GM18951 (cell line): ENCODE data around the gene CAPS.

ENCODE experiments used
- POLR2A ChIP-seq: IDR thresholded peaks from 4 replicates; pipeline ENCODE4 v1.6.1; 2011; ENCODE audit warnings: mild to moderate bottlenecking; ENCODE audit not compliant: insufficient read length, insufficient read depth; ENCODE audit errors: extremely low read depth
- in situ Hi-C: fragments of 300-500 bp; cut with MboI; formaldehyde crosslinking; loops from one replicate; pipeline ENCODE4 v1.12.0; 2022; ENCODE audit warnings: low sequenced_read_pairs, mixed read lengths, inconsistent platforms; ENCODE audit not compliant: unreplicated experiment

The CAPS gene

GRCh38 chr19:5925830-5926427 is 11.9 kb downstream of the CAPS start:
- in situ Hi-C loops: no loop called here
- no peak for TF ChIP-seq POLR2A

- in situ Hi-C loops: no loop called here
- TF ChIP-seq POLR2A: no peak
These were observed 12.8 kb downstream of the CAPS start for GRCh38 chr19:5926641-5927440.

GRCh38 chr19:5927441-5927821 is 13.4 kb downstream of the CAPS start:
- no peak for TF ChIP-seq POLR2A
- in situ Hi-C loops: no loop called here

GRCh38 chr19:5929179-5929578 is 15.1 kb downstream of the CAPS start:
- in situ Hi-C loops: no loop called here
- TF ChIP-seq POLR2A: no peak

DNA sequence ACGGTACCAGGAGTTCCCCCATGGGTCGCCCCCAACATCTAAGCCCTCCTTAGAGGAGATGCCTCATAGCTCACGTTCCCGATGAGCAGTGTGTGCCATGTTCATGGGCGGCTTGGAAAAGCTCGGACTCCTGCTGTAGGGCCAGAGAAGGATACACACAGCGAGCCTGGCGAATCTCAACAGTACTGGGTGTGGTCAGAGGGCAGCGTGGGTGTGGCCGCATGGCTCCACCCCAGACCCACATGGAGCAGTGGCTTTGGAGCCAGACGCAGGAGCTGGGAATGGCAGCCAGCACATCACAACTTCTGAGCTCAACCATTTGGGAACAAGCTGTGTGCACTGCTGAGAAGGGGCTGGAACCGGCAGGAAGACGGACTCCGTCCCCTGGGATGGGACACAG is 15.6 kb downstream of the CAPS start:
- no peak for TF ChIP-seq POLR2A
- in situ Hi-C loops: no loop called here

DNA sequence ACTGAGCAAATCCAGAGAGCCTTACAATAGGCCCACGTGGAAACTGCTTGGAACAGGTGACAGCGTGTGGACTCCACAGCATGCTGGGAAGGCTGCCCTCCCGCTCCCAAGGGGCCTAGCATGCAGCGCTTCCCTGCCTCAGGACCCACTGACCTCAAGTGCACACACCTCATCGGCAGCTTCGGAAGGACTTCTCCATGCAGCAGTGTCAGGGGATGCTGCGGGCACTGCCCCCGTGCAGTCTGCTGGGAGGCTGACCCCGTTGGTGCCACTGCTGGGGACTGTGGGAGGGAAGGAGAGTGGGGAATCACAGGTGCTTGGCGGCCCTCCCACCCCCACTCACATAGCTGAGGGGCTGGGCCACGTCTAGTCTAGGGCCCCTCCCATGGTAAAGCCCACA is 17.2 kb downstream of the CAPS start:
- no peak for TF ChIP-seq POLR2A

DNA sequence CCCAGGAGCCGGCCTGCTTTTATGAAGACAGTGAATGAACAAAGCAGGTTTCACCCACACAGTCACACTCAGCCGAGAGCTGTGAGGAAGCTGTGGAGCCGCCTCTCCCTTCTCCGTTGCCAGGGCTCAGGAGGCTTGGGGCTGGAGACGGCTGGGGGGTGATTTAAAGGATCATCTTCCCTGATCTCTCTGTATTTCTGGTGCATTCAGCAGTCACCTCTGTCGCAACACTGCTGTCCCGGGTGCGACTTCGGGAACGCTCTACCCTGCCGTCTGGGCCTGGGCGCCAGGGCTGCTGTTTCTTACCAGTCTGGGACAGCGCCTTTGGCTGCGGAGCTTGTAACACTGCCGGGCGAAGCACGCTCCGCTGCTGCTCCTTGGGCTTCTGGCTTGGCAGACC is 18.1 kb downstream of the CAPS start:
- in situ Hi-C loops: no loop called here
- TF ChIP-seq POLR2A: no peak

More for the DNA sequence above, 17.2 kb downstream of the CAPS start:
- in situ Hi-C loops: no loop called here

- TF ChIP-seq POLR2A: no peak
- in situ Hi-C loops: no loop called here
These were observed 18.7 kb downstream of the CAPS start for GRCh38 chr19:5932609-5933262.

DNA sequence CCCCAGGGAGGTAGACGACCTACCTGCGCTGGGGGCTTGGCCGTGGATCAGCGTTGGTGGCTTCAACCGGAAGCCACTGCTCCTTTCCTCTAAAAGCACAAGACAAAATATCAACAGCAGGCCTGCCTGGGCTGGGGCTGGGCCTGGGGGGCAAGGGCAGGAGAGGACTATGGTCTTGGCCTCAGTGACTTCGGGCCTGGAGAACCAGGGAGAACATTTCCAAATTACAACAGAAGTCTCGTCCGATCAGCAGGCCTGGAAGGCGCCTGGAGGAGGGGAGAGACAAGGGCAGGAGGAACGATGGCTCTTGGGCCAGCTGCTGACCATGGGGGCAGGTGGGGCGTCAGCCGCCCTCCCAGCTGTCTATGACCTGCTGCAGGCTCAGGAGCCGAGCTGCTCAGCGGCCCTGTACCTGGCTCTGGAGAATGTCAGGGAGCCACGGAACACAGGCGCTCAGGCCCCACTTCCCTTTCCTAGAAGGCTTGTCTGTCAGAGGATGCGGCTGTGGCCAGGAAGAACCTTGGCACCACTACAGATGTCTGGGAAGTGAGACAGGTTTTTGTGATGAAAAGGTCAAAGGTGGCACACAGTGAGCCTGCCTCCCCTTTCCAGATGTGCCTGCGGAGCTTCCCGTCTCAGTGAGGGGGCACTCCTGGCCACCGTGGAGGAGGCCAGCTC is 19.5 kb downstream of the CAPS start:
- in situ Hi-C loops: no loop called here

DNA sequence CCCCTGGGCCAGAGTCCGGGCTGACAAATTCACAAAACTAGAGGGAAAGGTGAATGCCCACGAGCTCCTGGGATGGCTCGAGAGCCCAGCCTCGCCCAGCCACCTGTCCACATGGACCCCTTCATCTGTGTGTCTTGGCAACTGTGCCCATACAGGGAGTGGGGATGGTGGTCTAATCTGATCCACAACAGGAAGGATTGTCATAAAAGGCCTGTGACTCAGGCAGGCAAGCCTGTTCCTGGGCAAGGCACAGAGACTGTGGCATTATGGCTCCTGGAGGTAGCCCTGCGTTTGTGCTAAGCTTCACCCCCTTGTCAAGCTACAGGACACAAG is 20.0 kb downstream of the CAPS start:
- TF ChIP-seq POLR2A: no peak
- in situ Hi-C loops: no loop called here

More for the DNA sequence above, 19.5 kb downstream of the CAPS start:
- TF ChIP-seq POLR2A: no peak

DNA sequence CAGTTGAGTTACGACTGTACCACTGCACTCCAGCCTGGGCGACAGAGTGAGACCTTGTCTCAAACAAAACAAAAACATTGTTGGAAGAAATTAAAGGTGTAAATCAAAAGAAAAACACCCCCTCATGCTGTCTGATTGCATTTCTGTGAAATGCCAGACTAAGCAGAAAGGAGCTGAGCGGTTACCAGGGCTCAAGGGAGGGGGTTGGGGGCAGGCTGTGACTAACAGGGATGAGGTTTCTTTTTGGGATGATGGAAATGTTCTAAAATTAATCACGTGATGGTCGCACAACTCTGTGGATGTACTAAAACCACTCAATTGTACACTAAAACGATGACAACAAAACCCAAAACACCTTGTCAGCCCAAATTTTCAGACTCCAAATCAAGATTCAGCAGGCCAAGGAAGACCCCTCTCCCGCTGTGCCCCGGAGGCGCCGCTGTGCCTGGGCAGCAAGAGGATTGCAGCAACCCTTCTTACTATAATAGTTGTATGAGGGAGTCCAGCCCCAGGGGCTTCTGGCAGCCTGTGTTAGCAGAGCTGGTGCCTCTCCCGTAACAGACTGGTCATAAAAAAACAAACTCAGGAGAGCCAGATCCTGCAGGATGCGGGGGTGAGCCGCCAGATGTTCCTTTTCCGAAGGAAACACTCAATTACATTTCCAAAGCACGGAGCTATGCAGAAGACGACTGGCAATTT is 20.9 kb downstream of the CAPS start:
- in situ Hi-C loops: no loop called here
- no peak for TF ChIP-seq POLR2A

DNA sequence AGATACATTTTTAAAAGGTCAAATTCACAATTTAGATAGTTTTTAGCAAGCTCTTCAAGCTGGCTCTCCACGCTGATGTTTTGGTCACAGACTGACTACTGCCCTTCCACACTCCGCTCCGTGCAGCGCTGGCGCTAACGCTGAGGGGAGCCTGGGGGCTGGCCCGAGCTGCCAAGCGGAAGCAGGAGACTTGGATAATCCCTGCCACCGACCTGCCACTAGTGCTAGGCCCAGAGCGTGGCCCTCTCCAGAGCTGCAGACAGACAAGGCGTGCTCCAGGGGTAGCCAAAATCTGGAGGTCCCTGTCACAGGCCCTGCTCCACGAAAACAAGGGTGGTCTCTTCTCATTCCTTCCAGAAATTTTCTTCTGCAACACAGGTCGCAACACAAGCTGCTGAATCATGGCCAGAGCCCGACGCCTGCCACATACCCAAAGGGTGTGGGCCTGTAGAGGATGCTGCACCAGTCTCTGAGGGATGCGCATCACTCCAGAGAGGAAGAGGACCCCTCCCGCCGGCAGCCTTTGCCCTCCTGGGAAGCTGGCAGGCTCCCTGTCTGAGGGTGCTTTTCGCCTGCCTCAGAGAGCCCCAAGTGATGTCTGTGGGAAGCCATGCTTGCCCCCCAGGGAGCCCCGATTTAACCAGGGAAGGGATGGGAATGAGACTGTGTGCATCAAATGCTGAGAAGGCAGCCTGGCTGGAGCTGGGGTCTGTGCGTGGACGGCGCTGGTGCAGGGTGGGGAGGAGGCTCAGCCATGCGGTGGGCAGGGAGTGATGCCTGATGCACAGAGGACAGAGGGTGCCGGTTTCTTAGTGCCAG is 21.6 kb downstream of the CAPS start:
- peak; percentile 17 for TF ChIP-seq POLR2A
- in situ Hi-C loops: no loop called here
